Sigmoid colon (tissue), 7 donors: ENCODE data around the gene PRAME. TPM values are rescaled to one million over a fixed set of nuclear protein-coding genes. Genes with fewer than 3 reads are reported as not detected.
"Not testable (repeated sequence)": the region's sequence is repeated elsewhere in the genome, so short reads cannot be mapped to it uniquely, and the experiment has no call there.

Experiments used
- DNase-seq: peaks from one replicate; pipeline ENCODE4 v3.0.0-alpha.2; 2019
- H3K27ac ChIP-seq, 4 donors: fragments of 200-600 bp; sonication (generic); one replicate each; pipeline ENCODE4 v1.5.1; 2016 to 2019; ENCODE audit warnings: mild to moderate bottlenecking in 1 of 4
- H3K27me3 ChIP-seq, 3 donors: fragments of 200-600 bp; sonication (generic); one replicate each; pipeline ENCODE4 v1.5.1; 2019; ENCODE audit warnings: mild to moderate bottlenecking in 1 of 3
- H3K36me3 ChIP-seq, 4 donors: fragments of 200-600 bp; sonication (generic); one replicate each; pipeline ENCODE4 v1.5.1; 2016 to 2019
- H3K4me1 ChIP-seq, 4 donors: fragments of 200-600 bp; sonication (generic); one replicate each; pipeline ENCODE4 v1.5.1; 2017 to 2019
- H3K4me3 ChIP-seq, 4 donors: fragments of 200-600 bp; sonication (generic); one replicate each; pipeline ENCODE4 v1.5.1; 2017 to 2019; ENCODE audit warnings: mild to moderate bottlenecking in 2 of 4, moderate library complexity in 1 of 4
- H3K9me3 ChIP-seq, 4 donors: fragments of 200-600 bp in 3 of 4; sonication (generic) in 3 of 4; one replicate each; pipeline versions ENCODE4 v1.5.1 to v1.6.1; 2013 to 2019
- CTCF ChIP-seq, 4 experiments: fragments of 450-650 bp in 3 of 4; fragments of 200-600 bp in 1 of 4; IDR thresholded peaks; one replicate each; pipeline ENCODE4 v1.5.1; 2016 to 2019; ENCODE audit warnings: antibody characterized with exemption in 4 of 4, mild to moderate bottlenecking in 3 of 4, moderate library complexity in 2 of 4
- EP300 ChIP-seq, 4 donors: sonication (generic); formaldehyde crosslinking; IDR thresholded peaks; one replicate each; pipeline ENCODE4 v1.6.1; 2017; ENCODE audit warnings: antibody characterized with exemption in 4 of 4
- POLR2A ChIP-seq, 2 donors: fragments of 450-650 bp; IDR thresholded peaks; one replicate each; pipeline ENCODE4 v1.6.1; 2016; ENCODE audit warnings: antibody characterized with exemption in 2 of 2, mild to moderate bottlenecking in 2 of 2, moderate library complexity in 2 of 2
- POLR2AphosphoS5 ChIP-seq, 4 donors: sonication (generic); formaldehyde crosslinking; IDR thresholded peaks; one replicate each; pipeline ENCODE4 v1.6.1; 2017; ENCODE audit warnings: antibody characterized with exemption in 4 of 4
- WGBS, 2 donors: extraction: QIAGEN DNeasy Blood & Tissue Kit; methylation state at CpG; one replicate each; pipeline ENCODE4 v1.1.7; 2013; 5-methylcytosine and 5-hydroxymethylcytosine counted together
- intact Hi-C: fragments of 100-400 bp; cut with DNase I; formaldehyde crosslinking; loops from one replicate; pipeline ENCODE4 v1.15.1; 2023
- polyA plus RNA-seq, 3 donors: library from polyadenylated mRNA; stranded (reverse); fragments of 200-250 nt; gene quantifications; one replicate each; pipeline ENCODE4 v1.2.3, GENCODE V29; 2013
- total RNA-seq, 4 donors: library from RNA; depleted of rRNA; stranded (reverse); fragments of >200 nt; gene quantifications; one replicate each; pipeline ENCODE4 v1.1.0, GENCODE V29; 2016
- donor health status: healthy with polysubstance abuse.
- donor health status: Bipolar disorder and iron deficiency.
- donor health status: healthy.

The PRAME gene, protein sequence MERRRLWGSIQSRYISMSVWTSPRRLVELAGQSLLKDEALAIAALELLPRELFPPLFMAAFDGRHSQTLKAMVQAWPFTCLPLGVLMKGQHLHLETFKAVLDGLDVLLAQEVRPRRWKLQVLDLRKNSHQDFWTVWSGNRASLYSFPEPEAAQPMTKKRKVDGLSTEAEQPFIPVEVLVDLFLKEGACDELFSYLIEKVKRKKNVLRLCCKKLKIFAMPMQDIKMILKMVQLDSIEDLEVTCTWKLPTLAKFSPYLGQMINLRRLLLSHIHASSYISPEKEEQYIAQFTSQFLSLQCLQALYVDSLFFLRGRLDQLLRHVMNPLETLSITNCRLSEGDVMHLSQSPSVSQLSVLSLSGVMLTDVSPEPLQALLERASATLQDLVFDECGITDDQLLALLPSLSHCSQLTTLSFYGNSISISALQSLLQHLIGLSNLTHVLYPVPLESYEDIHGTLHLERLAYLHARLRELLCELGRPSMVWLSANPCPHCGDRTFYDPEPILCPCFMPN
- total RNA-seq (under 1 TPM in 1 of 4 donors, not detected in 3; 0.16 TPM), polyA plus RNA-seq (under 1 TPM in 1 of 3 donors, not detected in 2; 0.06 TPM)

GRCh38 chr22:22558972-22559603 lies at the start of gene PRAME:
PRAME (minus strand) TSS chr22:22559265; CDS start chr22:22556832, 2,433 bp downstream.
- no peak within 1 kb of the TSS for H3K4me3 ChIP-seq
- H3K27ac ChIP-seq = no peak within 1 kb of the TSS
- H3K36me3 ChIP-seq = no peaks in the 10 kb centered on the region
- peaks cover 0 to 4% (median 0%) of the 10 kb centered on the region in 3 donors for H3K27me3 ChIP-seq
- intact Hi-C loops = no loop called here
- TF ChIP-seq CTCF (IDR thresholded peaks at IDR 0.05) (no peak), POLR2A (IDR thresholded peaks at IDR 0.05) (no peak), EP300 (IDR thresholded peaks at IDR 0.05) (no peak), POLR2AphosphoS5 (IDR thresholded peaks at IDR 0.05) (no peak)
- peaks cover 0 to 7% (median 2%) of the 10 kb centered on the region in 4 donors for H3K4me1 ChIP-seq
- H3K9me3 ChIP-seq = no peaks in the 10 kb centered on the region
- WGBS, 2 donors = 33 to 55% methylated on average over 32 of the region's 32 CpGs
- DNase-seq = no peak

- H3K9me3 ChIP-seq, H3K4me3 ChIP-seq, H3K4me1 ChIP-seq, DNase-seq, intact Hi-C loops, H3K36me3 ChIP-seq, H3K27ac ChIP-seq, H3K27me3 ChIP-seq: not testable (repeated sequence)
- 87 to 91% methylated on average over 3 of the region's 3 CpGs for WGBS, 2 donors
Measured at GRCh38 chr22:22608022-22608421, 49.0 kb upstream of the PRAME start.

DNA sequence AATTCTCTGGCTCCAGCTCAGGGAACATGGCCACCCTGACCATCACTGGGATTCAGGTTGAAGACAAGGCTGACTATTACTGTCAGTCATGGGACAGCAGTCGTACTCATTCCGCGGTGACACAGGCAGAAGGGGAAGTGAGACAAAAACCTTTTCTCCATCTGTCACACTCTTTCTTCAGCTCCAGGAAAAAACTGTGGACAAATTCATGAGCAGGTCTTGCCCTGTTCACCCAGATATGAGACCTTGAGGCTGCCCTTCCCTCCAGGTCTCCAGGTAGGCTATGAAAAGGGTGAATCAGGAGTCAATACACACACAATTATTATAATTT lies 46.0 kb upstream of the PRAME start:
- intact Hi-C loops = no loop called here
- Histone ChIP-seq H3K9me3 (peaks cover 0 to 4% (median 0%) of the 10 kb centered on the region in 4 donors), H3K4me3 (no peak overlapping the region), H3K4me1 (no peaks in the 10 kb centered on the region), H3K27ac (no peak overlapping the region), H3K36me3 (no peaks in the 10 kb centered on the region), H3K27me3 (no peaks in the 10 kb centered on the region)
- no peak for DNase-seq
- WGBS, 2 donors = 57 to 85% methylated on average over 3 of the region's 3 CpGs
- TF ChIP-seq POLR2AphosphoS5 (IDR thresholded peaks at IDR 0.05) (no peak), EP300 (IDR thresholded peaks at IDR 0.05) (no peak), POLR2A (IDR thresholded peaks at IDR 0.05) (no peak), CTCF (IDR thresholded peaks at IDR 0.05) (no peak)

- H3K36me3 ChIP-seq = no peaks in the 10 kb centered on the region
- intact Hi-C loops = no loop called here
- peaks cover 0 to 4% (median 0%) of the 10 kb centered on the region in 4 donors for H3K9me3 ChIP-seq
- H3K27me3 ChIP-seq = no peaks in the 10 kb centered on the region
- H3K4me3 ChIP-seq = no peak overlapping the region
- 71 to 81% methylated on average over 3 of the region's 3 CpGs for WGBS, 2 donors
- DNase-seq = no peak
- no peak overlapping the region for H3K27ac ChIP-seq
- TF ChIP-seq EP300 (IDR thresholded peaks at IDR 0.05) (no peak), CTCF (IDR thresholded peaks at IDR 0.05) (no peak), POLR2AphosphoS5 (IDR thresholded peaks at IDR 0.05) (no peak), POLR2A (IDR thresholded peaks at IDR 0.05) (no peak)
- H3K4me1 ChIP-seq = no peaks in the 10 kb centered on the region
Measured at GRCh38 chr22:22604326-22605073, 45.4 kb upstream of the PRAME start.

- 83 to 88% methylated on average over 3 of the region's 3 CpGs for WGBS, 2 donors
- DNase-seq = no peak
- Histone ChIP-seq H3K27ac (no peak overlapping the region), H3K9me3 (peaks cover 0 to 4% (median 0%) of the 10 kb centered on the region in 4 donors), H3K4me1 (no peaks in the 10 kb centered on the region), H3K27me3 (no peaks in the 10 kb centered on the region), H3K36me3 (no peaks in the 10 kb centered on the region), H3K4me3 (no peak overlapping the region)
- no peak for TF ChIP-seq CTCF (IDR thresholded peaks at IDR 0.05)
- no peak for TF ChIP-seq POLR2A (IDR thresholded peaks at IDR 0.05)
- no peak for TF ChIP-seq EP300 (IDR thresholded peaks at IDR 0.05)
- TF ChIP-seq POLR2AphosphoS5 (IDR thresholded peaks at IDR 0.05) = no peak
- intact Hi-C loops = no loop called here
Measured at GRCh38 chr22:22603470-22603947, 44.4 kb upstream of the PRAME start.
